Measurements from ENCODE around the gene FRRS1L.

The FRRS1L gene, protein sequence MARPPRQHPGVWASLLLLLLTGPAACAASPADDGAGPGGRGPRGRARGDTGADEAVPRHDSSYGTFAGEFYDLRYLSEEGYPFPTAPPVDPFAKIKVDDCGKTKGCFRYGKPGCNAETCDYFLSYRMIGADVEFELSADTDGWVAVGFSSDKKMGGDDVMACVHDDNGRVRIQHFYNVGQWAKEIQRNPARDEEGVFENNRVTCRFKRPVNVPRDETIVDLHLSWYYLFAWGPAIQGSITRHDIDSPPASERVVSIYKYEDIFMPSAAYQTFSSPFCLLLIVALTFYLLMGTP

GRCh38 chr9:109166771-109167601 lies at the start of gene FRRS1L:
TSS of gene FRRS1L (minus strand) at chr9:109167249. CDS start at chr9:109167138, 111 bp downstream.
- peak in 43 of 51 donors; percentile 3 to 74 (median 26) for DNase-seq

DNA sequence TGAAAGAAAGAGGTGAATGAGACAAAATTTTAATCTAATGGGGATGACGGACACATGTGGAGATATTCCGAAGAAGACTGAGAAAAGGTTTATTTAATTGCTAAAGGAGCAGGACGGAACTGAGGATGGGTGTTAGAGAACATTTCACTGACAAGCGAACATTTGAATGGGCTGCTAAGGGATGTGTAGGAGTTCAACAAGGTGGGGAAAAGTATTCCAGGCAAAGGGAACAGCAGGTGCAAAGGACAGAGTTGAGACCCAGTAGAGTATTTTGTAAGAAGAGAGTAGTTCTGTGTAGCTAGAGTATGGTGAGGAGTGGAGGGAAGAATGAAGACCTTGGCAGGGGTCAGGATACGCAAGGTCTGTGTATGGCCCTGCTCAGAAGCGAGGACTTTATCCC lies 47.4 kb upstream of the FRRS1L start:
- no peak for DNase-seq

DNA sequence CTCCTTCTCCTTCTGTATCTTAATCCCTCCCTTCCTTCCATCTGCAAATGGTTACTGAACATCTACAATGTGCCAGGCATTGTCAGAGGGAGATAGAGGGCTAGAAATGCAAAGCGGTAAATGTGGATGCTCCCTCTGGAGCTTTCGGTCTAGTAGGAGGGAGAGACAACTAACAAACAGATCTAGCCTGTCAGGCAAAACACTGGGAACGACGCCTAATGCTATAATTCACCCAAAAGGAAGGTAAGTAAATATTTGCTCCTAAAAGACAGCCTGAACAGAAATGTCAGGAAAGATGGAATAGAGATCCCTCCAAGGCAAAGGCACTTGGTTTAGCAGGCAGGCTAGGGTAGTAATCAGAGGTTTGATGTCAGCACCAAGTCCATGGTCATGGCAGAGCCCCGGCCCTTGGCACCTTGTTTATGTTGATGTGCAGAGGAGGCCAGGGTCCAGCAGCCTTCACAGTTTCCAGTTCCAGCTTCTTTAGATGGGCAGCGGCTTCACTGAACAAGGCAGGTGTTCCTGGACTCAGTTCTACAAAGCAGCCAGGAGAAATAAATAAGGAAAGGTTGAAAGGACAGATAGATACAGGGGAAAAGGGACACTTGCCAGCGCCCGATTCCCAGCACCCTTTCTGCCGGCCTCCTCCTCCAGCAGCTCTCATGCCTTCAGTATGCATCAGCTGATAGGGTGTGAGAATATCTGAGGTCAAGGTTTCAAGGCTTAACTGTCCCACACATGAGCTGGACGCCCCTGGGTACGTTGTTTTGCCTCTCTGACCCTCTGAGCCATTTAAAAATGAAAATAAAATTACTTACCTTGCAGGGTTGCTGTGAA lies 46.5 kb upstream of the FRRS1L start:
- DNase-seq, result no peak

- no peak for DNase-seq
These were observed 45.7 kb upstream of the FRRS1L start for GRCh38 chr9:109212768-109213167.

- DNase-seq, result no peak
These were observed 39.6 kb upstream of the FRRS1L start for GRCh38 chr9:109206670-109207069.

- DNase-seq, result no peak
These were observed 38.5 kb upstream of the FRRS1L start for GRCh38 chr9:109205526-109205925.

DNA sequence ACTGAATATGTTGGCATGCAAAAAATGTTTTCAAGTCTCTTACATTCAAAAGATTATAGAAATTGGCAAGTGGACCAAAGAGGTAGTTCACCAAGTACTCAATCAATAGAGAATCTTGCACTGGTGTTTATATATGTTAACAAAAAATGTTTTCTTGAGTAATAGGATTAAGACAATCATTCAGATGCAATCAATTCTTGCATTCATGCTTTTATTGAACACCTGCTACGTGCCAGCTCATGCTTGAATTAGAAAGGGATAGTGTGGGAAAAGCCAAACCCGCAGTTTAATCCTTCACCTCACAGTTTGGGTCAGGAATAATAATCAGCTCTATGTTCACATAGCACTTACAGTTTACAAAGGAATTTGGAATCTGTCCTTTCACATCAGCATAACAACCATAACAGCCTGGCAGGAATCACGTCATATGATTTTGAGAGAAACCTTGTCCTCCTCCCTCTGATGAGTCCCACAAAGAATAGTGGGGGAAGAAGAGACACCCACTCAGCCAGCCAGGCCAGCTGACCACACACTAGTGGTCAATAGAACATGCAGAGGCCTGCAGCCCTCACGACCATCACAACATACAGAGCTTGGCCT lies 36.8 kb upstream of the FRRS1L start:
- no peak for DNase-seq

GRCh38 chr9:109199676-109200075 lies 32.6 kb upstream of the FRRS1L start:
- DNase-seq, result no peak

GRCh38 chr9:109198736-109199382 lies 31.8 kb upstream of the FRRS1L start:
- DNase-seq, result no peak

DNA sequence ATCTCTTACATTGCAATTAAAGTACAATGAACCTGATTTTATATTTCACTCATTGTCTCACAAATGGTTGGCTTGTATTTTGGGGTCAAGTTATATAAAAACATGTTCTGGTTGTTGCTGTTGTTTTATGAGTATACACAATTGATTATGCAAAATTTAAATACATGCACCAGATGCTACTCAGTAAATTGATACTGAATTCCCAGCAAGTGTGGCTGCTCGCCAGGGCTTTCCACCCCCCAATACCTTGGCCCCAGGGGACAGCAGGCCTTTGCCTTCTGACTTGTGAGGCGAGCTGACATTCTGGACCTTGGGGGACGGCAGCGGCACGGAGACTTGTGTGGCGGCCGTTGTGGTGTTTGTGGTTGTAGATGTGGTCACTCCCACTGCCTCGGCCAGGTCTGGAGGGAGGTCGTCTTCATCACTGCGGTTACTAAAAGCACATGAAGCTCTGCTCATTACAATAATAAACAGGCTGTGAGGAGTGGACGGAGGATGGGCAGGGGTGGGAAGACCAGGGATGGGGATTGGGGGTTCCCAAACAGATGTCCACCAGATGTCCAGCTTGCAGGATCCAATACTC lies 27.0 kb upstream of the FRRS1L start:
- no peak for DNase-seq

DNA sequence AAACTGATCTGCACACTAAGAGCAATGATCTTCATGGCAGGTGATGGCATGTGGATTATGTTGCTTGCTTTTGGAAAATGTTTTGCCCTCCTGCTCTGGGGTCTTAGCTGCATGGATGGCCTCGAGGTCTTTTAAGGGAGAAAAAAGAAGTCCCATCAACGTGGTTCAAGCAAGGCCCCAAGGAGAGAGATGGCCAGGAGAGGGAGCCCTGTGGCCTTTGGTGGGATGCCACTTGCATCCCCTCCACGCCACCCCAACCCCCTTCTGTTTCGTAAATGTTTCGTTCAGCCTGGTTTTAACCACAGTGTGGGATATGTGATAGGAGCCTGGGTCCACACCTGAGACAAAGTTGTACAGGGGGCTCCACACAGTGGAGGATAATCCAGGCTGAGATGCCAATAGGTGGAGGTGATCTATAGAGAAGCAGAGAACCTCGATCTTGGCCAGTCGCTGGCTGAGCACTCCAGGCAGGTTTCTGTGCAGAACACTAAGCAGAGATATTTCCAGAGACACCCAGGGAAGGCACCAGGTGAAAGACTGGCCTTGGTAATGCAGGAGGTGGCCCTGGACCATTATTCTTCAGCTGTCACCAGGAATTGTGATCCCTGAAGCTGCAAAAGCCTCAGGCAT lies 25.8 kb upstream of the FRRS1L start:
- DNase-seq, result peak in 5 of 51 donors; percentile 4 to 11 (median 8)

DNA sequence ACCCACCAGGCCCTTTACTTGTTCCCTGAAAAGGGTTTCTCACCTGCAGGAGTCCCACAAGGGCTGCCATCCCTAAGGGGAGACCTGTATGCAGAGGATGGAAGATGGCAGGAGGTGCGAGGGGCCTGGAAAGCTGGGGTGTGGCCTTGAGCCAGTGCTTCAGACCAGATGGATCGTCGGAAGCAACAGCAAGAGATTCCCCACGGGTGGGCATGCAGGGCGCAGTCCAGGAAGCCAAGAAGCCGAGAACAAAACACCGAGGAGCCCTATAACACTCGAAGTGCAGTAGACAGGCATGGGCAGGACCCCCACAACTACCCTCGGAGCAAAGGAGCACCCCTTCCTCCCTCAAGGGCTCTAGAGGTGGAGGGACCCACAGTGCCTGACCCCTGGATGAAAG lies 24.7 kb upstream of the FRRS1L start:
- no peak for DNase-seq

GRCh38 chr9:109190151-109190550 lies 23.1 kb upstream of the FRRS1L start:
- DNase-seq, result no peak

DNA sequence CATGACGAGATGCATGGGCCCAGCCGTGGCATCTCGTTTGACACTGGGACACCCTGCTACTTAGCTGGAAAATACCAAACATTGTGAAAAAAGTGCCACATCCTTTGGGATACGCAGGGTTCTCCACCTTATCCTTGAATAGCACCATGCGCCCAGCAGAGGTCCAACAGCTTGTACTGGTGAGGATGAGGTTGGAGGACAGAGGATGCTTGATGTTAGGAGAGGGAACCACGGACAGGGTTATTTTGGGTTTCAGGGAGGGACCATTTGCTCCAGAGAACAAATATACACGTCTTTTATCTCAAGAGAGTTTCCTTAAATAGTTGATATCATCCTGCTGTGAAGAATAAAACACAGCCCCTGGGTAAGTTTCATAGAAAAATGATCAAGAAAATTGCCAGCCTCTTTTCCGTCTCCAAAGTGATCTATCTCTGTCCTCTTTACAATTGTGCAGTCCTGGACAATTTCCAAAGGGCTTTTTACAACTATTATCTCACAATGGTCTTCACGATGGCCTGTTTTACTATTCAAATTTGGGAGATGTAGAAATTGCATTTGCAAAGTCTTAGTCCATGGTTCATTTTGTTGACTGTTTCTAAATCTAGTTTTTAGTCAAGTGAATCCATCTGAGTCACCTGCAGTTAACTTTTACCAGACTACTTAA lies 19.9 kb upstream of the FRRS1L start:
- DNase-seq, result no peak

DNA sequence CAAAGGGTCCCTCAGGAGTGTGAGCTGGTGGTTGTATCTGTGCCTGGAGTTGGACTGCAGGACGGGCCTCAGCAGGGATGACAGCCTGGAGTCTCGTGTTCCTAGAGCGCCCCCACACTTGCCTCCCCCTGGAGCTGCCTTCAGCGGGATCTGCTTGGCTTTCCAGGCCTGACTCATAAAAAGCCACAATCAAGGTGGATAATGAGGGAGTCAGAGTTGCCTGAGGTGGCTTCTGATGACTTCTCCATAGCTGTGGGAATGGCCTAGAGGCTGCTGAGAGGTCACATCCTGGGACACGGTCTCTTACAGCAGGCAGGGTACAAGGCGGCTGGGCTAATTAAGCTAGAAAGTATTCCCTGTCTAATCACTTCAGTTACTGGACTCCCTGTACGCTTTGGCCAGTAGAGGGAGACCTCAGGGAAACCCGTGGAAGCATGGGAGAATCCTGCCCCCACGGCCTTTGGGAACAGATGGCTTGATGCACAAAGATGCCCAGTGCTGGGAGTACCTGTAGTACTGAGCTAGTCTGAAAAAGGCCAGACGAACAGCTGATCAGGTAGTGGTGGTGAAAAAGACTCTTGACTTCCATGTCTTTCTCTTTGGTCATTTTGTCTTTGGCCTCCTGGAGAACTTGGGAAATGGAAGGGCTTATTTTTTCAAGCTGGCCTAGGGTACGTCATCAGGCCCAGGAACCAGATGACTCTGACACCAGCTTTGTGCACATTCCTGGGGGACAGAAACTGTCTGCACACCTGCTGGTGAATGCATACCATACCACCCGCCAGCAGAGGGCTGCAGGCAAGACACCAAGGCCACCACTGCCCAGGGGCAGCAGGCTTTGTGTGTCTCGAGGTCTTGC lies 16.1 kb upstream of the FRRS1L start:
- DNase-seq, result peak in 5 of 51 donors; percentile 3 to 23 (median 9)

DNA sequence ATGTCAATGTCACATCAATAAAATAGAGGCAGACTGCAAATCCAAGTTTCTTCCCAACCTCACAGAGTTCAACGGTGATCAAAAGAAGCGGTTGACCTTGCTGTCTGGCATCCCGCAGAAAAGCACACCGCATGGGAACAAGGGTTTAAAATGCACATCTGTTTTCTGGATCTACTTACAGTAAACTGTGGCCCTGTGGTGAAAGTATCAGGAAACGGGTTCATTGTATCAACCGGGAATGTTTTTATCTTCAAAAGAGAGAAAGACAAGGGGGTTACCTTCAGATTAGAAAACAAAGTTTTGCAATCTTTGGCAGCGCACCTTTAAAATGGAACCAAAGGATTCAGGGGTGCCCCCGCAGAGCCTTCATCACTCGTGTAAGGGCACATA lies 15.5 kb upstream of the FRRS1L start:
- DNase-seq, result no peak

GRCh38 chr9:109181284-109181683 lies 14.2 kb upstream of the FRRS1L start:
- no peak for DNase-seq

GRCh38 chr9:109179801-109180523 lies 12.9 kb upstream of the FRRS1L start:
- peak in 41 of 51 donors; percentile 6 to 77 (median 50) for DNase-seq

All from hypothalamus (tissue), 51 donors.